K562 (cell line): ENCODE measurements around the gene ATRNL1. TPM values are rescaled to one million over a fixed set of nuclear protein-coding genes. Genes with fewer than 3 reads are reported as not detected.

ENCODE experiments used
- ATAC-seq: fragments of 200-7000 bp; cut with Tn5 transposase; 3 replicates; pipeline ENCODE4 v1.9.1; 2020; ENCODE audit warnings: moderate library complexity
- BruUV-seq: library from RNA; stranded (reverse); fragments of 400-500 nt; replicated peaks from 2 replicates; lab custom pipeline; 2021; lab: Mats Ljungman, UMichigan
- CTCF ChIA-PET: fragments of 300-600 bp; formaldehyde crosslinking; extraction: SDS; loops from one replicate; lab custom pipeline; 2021; ENCODE audit warnings: low intra/inter-chr PET ratio; lab: Yijun Ruan, JAX
- POLR2A ChIA-PET: fragments of 300-600, 350-650 bp; sonication (Branson Sonifier 250); formaldehyde crosslinking; extraction: SDS; loops from one replicate; lab custom pipeline; 2021; ENCODE audit warnings: antibody characterized with exemption, inconsistent platforms; lab: Yijun Ruan, JAX
- DNase-seq, 4 experiments: peaks; one replicate each; pipeline versions ENCODE4 v3.0.0 to v3.0.0-alpha.2; 2011 to 2018; ENCODE audit warnings: low spot score in 3 of 4, mixed read lengths in 3 of 4; ENCODE audit errors: extremely low read depth in 1 of 4
- FAIRE-seq: peaks from 2 replicates; lab custom pipeline; 2011; peaks lifted over from hg19 to GRCh38; lab: Jason Lieb, UNC
- H2AFZ ChIP-seq: 2 replicates; pipeline ENCODE4 v1.6.0; 2011; ENCODE audit warnings: low read depth, low read length, control low read depth, inconsistent platforms
- H3K27ac ChIP-seq: fragments of 200-600 bp; 3 replicates; pipeline ENCODE4 v1.8.0; 2011; ENCODE audit warnings: low read depth, mild to moderate bottlenecking, control low read depth, inconsistent platforms, low read length, moderate library complexity, mixed read lengths; ENCODE audit errors: extremely low read depth
- H3K27me3 ChIP-seq, 2 experiments: fragments of 300-600 bp in 1 of 2; 2 replicates in 1 of 2; 3 replicates in 1 of 2; pipeline versions ENCODE4 v1.6.0 to v1.8.0; 2011; ENCODE audit warnings: inconsistent platforms in 2 of 2, low read length in 2 of 2, mild to moderate bottlenecking in 1 of 2, mixed read lengths in 1 of 2, moderate library complexity in 1 of 2; ENCODE audit not compliant: control insufficient read depth in 2 of 2, insufficient read depth in 2 of 2
- H3K36me3 ChIP-seq: fragments of 300-600 bp; 3 replicates; pipeline ENCODE4 v1.8.0; 2011; ENCODE audit warnings: mild to moderate bottlenecking, low read length, inconsistent platforms; ENCODE audit not compliant: control insufficient read depth, insufficient read depth
- H3K4me1 ChIP-seq, 2 experiments: fragments of 200-600 bp in 1 of 2; replicated peaks in 1 of 2; 2 replicates in 1 of 2; 3 replicates in 1 of 2; pipeline versions ENCODE4 v1.5.1 to v1.8.0; 2011; ENCODE audit warnings: inconsistent platforms in 2 of 2, low read length in 2 of 2, mild to moderate bottlenecking in 1 of 2, mixed read lengths in 1 of 2, moderate library complexity in 1 of 2; ENCODE audit not compliant: control insufficient read depth in 2 of 2, insufficient read depth in 2 of 2
- H3K4me2 ChIP-seq: 2 replicates; pipeline ENCODE4 v1.6.1; 2011; ENCODE audit warnings: low read length, control low read depth, inconsistent platforms, mixed read lengths; ENCODE audit not compliant: insufficient read depth
- H3K4me3 ChIP-seq: fragments of 200-600 bp; sonication (generic), shearing (Covaris generic); 2 replicates; pipeline ENCODE4 v1.5.1; 2016; ENCODE audit warnings: control low read depth, inconsistent platforms
- H3K79me2 ChIP-seq: fragments of 200-600 bp; 3 replicates; pipeline ENCODE4 v1.8.0; 2011; ENCODE audit warnings: low read length, inconsistent platforms; ENCODE audit not compliant: control insufficient read depth, insufficient read depth
- H3K9ac ChIP-seq, 2 experiments: 2 replicates each; pipeline versions ENCODE4 v1.6.0 to v1.6.1; 2011; ENCODE audit warnings: low read depth in 2 of 2, low read length in 2 of 2, control low read depth in 1 of 2, inconsistent platforms in 1 of 2, mild to moderate bottlenecking in 1 of 2, mixed read lengths in 1 of 2; ENCODE audit not compliant: insufficient read depth in 1 of 2
- H3K9me1 ChIP-seq: one replicate; pipeline ENCODE4 v1.6.0; 2011; ENCODE audit warnings: inconsistent platforms, mild to moderate bottlenecking, low read length, moderate library complexity; ENCODE audit not compliant: control insufficient read depth, insufficient read depth
- H3K9me3 ChIP-seq: replicated peaks from 2 replicates; pipeline ENCODE4 v1.5.1; 2011; ENCODE audit warnings: low read depth, low read length, inconsistent platforms; ENCODE audit not compliant: control insufficient read depth, insufficient read depth
- H4K20me1 ChIP-seq: replicated peaks from 2 replicates; pipeline ENCODE4 v1.6.1; 2011; ENCODE audit warnings: low read length, inconsistent platforms, mixed read lengths; ENCODE audit not compliant: control insufficient read depth, insufficient read depth
- GATAD2B ChIP-seq: fragments of 450-650 bp; IDR thresholded peaks from 2 replicates; pipeline ENCODE4 v1.6.1; 2017; ENCODE audit warnings: mild to moderate bottlenecking, borderline replicate concordance
- KLF16 ChIP-seq: IDR thresholded peaks from 2 replicates; pipeline ENCODE4 v1.6.1; 2016; ENCODE audit warnings: antibody characterized with exemption
- MTA3 ChIP-seq: fragments of 450-650 bp; formaldehyde crosslinking; IDR thresholded peaks from 2 replicates; pipeline ENCODE4 v1.6.1; 2017; ENCODE audit warnings: mild to moderate bottlenecking, borderline replicate concordance
- MYBL2 ChIP-seq, 2 experiments: fragments of 450-650 bp in 1 of 2; sonication (generic) in 1 of 2; formaldehyde crosslinking in 1 of 2; IDR thresholded peaks; 2 replicates each; pipeline versions ENCODE4 v1.6.1 to v1.8.1; 2017 to 2022; ENCODE audit warnings: borderline replicate concordance in 1 of 2, inconsistent platforms in 1 of 2, low read depth in 1 of 2, mild to moderate bottlenecking in 1 of 2, missing genetic modification reagents in 1 of 2, moderate library complexity in 1 of 2
- PHF20 ChIP-seq: fragments of 450-650 bp; IDR thresholded peaks from 2 replicates; pipeline ENCODE4 v1.6.1; 2018; ENCODE audit not compliant: partially characterized antibody
- SAFB2 ChIP-seq: fragments of 200-400 bp; formaldehyde crosslinking; IDR thresholded peaks from 2 replicates; pipeline ENCODE4 v1.6.1; 2018; ENCODE audit warnings: borderline replicate concordance, low read length, low read depth, moderate library complexity; ENCODE audit not compliant: severe bottlenecking
- STAT5A ChIP-seq: IDR thresholded peaks from 2 replicates; pipeline ENCODE4 v1.6.1; 2012; ENCODE audit warnings: low read length, inconsistent platforms, borderline replicate concordance
- ZFP30 ChIP-seq: fragments of 250-450 bp; sonication (Bioruptor Pico); IDR thresholded peaks from 2 replicates; pipeline ENCODE4 v1.8.0; 2022; ENCODE audit warnings: moderate library complexity, mild to moderate bottlenecking, inconsistent platforms, borderline replicate concordance
- ZSCAN32 ChIP-seq: fragments of 450-650 bp; formaldehyde crosslinking; IDR thresholded peaks from 2 replicates; pipeline ENCODE4 v1.4.0; 2020; ENCODE audit warnings: mild to moderate bottlenecking, moderate library complexity
- WGBS: fragments of 100-300 bp; shearing (Covaris generic); methylation state at CpG from one replicate; pipeline ENCODE4 v1.1.6; 2016; ENCODE audit warnings: low coverage, mixed read lengths; ENCODE audit not compliant: insufficient coverage; ENCODE audit errors: missing lambda C conversion rate; 5-methylcytosine and 5-hydroxymethylcytosine counted together
- in situ Hi-C: fragments of 300-500 bp; cut with MboI; formaldehyde crosslinking; loops from 4 replicates; pipeline ENCODE4 v1.15.0; 2018; ENCODE audit warnings: inconsistent platforms, mixed read lengths
- intact Hi-C: fragments of 100-400 bp; cut with micrococcal nuclease; formaldehyde crosslinking; loops from 2 replicates; pipeline ENCODE4 v1.14.2; 2022
- polyA plus RNA-seq, 8 experiments: library from polyadenylated mRNA; depleted of rRNA in 4 of 8; stranded (reverse) in 5 of 8; unstranded in 3 of 8; fragments of >200 nt; fragmentation: Nextera tagmentation in 2 of 8; fragmentation: Illumina TruSeq in 1 of 8; extraction: Ambion mirVana in 2 of 8; extraction: Trizol in 1 of 8; gene quantifications; 2 replicates each; pipeline versions ENCODE4 v1.2.1 to v1.2.3, GENCODE V29; 2011 to 2014; ENCODE audit warnings: inconsistent platforms in 1 of 8, missing spikeins in 1 of 8
- total RNA-seq, 7 experiments: library from RNA; depleted of rRNA in 6 of 7; stranded (reverse); fragments of >200 nt in 6 of 7; fragmentation: Illumina TruSeq in 2 of 7; extraction: Trizol in 2 of 7; gene quantifications; 2 replicates each; pipeline versions ENCODE4 v1.2.1 to v1.2.3, GENCODE V29; 2011 to 2021; ENCODE audit warnings: low replicate concordance in 1 of 7
- TF ChIP-seq, protein P1 (sequence below): fragments of 250-450 bp; sonication (Bioruptor Pico); IDR thresholded peaks from 2 replicates; pipeline ENCODE4 v1.4.0; 2020; ENCODE audit warnings: mild to moderate bottlenecking, moderate library complexity
- TF ChIP-seq, protein P2 (sequence below), 2 experiments: IDR thresholded peaks; 2 replicates each; pipeline ENCODE4 v1.6.1; 2011; ENCODE audit warnings: borderline replicate concordance in 1 of 2, control low read depth in 1 of 2, low read depth in 1 of 2, low read length in 1 of 2, mild to moderate bottlenecking in 1 of 2, mixed read lengths in 1 of 2, moderate library complexity in 1 of 2; ENCODE audit not compliant: insufficient read depth in 1 of 2, insufficient read length in 1 of 2, poor library complexity in 1 of 2, severe bottlenecking in 1 of 2; ENCODE audit errors: extremely low read depth in 1 of 2
- TF ChIP-seq, protein P3 (sequence below): sonication (generic); formaldehyde crosslinking; IDR thresholded peaks from 2 replicates; pipeline ENCODE4 v1.8.1; 2023; ENCODE audit warnings: missing genetic modification reagents, mild to moderate bottlenecking, borderline replicate concordance

Gene ATRNL1
- total and polyA plus RNA-seq, 9 of the 15 experiments (the other 6 are each of a cell fraction or from before 2014, with no cell fraction given): 0.18 TPM; not detected in 8

DNA sequence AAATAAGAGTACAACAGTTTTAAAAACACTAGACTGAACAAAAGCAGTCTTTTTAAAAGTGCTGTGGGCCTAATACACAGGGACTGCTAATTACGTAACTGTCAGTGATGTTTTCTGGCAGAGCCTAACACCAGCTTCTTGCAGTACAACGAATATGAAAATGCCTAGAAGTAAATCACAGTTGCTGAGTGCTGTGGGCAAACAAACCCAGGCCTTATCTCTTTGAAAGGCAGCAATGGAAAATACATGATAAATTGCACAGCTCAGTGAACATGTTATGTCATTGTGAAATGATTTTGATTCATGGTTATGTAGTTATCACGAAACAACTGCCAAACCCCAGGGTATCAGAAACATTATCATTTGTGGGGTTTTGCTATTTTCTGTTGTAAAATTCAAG, 751.4 kb downstream of the ATRNL1 start:
- no peak overlapping the region for H3K9ac ChIP-seq
- BruUV-seq: no TSS peak
- ATAC-seq: no peak
- ChIA-PET POLR2A (no interaction called here), CTCF (no interaction called here)
- H3K27me3 ChIP-seq: no peaks in the 10 kb centered on the region
- DNase-seq: no peak
- no peaks in the 10 kb centered on the region for H3K36me3 ChIP-seq
- H2AFZ ChIP-seq: no peak overlapping the region
- H3K4me2 ChIP-seq: no peak overlapping the region
- no peaks in the 10 kb centered on the region for H3K9me1 ChIP-seq
- H3K79me2 ChIP-seq: no peaks in the 10 kb centered on the region
- intact Hi-C loops (no loop called here), in situ Hi-C loops (no loop called here)
- no peaks in the 10 kb centered on the region for H3K9me3 ChIP-seq
- H4K20me1 ChIP-seq: no peaks in the 10 kb centered on the region
- FAIRE-seq: no peak
- 6% methylated on average over 3 of the region's 3 CpGs for WGBS
- H3K4me3 ChIP-seq: no peak overlapping the region
- H3K4me1 ChIP-seq: no peaks in the 10 kb centered on the region
- H3K27ac ChIP-seq: no peak overlapping the region
- TF ChIP-seq ZSCAN32: no peak
- TF ChIP-seq PHF20: no peak
- TF ChIP-seq, protein P1, sequence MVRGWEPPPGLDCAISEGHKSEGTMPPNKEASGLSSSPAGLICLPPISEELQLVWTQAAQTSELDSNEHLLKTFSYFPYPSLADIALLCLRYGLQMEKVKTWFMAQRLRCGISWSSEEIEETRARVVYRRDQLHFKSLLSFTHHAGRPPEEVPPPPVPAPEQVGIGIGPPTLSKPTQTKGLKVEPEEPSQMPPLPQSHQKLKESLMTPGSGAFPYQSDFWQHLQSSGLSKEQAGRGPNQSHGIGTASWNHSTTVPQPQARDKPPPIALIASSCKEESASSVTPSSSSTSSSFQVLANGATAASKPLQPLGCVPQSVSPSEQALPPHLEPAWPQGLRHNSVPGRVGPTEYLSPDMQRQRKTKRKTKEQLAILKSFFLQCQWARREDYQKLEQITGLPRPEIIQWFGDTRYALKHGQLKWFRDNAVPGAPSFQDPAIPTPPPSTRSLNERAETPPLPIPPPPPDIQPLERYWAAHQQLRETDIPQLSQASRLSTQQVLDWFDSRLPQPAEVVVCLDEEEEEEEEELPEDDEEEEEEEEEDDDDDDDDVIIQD (CRISPR knock-in tag): no peak
- TF ChIP-seq, protein P2, sequence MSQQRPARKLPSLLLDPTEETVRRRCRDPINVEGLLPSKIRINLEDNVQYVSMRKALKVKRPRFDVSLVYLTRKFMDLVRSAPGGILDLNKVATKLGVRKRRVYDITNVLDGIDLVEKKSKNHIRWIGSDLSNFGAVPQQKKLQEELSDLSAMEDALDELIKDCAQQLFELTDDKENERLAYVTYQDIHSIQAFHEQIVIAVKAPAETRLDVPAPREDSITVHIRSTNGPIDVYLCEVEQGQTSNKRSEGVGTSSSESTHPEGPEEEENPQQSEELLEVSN (IDR thresholded peaks at IDR 0.05; ENCODE audit: borderline replicate concordance in 1 of 2, extremely low read depth in 1 of 2, insufficient read depth in 1 of 2, insufficient read length in 1 of 2, low read depth in 1 of 2, low read length in 1 of 2, poor library complexity in 1 of 2, severe bottlenecking in 1 of 2): no peak
- TF ChIP-seq GATAD2B: no peak
- TF ChIP-seq, protein P3, sequence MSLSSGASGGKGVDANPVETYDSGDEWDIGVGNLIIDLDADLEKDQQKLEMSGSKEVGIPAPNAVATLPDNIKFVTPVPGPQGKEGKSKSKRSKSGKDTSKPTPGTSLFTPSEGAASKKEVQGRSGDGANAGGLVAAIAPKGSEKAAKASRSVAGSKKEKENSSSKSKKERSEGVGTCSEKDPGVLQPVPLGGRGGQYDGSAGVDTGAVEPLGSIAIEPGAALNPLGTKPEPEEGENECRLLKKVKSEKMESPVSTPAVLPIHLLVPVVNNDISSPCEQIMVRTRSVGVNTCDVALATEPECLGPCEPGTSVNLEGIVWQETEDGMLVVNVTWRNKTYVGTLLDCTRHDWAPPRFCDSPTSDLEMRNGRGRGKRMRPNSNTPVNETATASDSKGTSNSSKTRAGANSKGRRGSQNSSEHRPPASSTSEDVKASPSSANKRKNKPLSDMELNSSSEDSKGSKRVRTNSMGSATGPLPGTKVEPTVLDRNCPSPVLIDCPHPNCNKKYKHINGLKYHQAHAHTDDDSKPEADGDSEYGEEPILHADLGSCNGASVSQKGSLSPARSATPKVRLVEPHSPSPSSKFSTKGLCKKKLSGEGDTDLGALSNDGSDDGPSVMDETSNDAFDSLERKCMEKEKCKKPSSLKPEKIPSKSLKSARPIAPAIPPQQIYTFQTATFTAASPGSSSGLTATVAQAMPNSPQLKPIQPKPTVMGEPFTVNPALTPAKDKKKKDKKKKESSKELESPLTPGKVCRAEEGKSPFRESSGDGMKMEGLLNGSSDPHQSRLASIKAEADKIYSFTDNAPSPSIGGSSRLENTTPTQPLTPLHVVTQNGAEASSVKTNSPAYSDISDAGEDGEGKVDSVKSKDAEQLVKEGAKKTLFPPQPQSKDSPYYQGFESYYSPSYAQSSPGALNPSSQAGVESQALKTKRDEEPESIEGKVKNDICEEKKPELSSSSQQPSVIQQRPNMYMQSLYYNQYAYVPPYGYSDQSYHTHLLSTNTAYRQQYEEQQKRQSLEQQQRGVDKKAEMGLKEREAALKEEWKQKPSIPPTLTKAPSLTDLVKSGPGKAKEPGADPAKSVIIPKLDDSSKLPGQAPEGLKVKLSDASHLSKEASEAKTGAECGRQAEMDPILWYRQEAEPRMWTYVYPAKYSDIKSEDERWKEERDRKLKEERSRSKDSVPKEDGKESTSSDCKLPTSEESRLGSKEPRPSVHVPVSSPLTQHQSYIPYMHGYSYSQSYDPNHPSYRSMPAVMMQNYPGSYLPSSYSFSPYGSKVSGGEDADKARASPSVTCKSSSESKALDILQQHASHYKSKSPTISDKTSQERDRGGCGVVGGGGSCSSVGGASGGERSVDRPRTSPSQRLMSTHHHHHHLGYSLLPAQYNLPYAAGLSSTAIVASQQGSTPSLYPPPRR (CRISPR knock-in tag): no peak
- TF ChIP-seq STAT5A: no peak
- no peak for TF ChIP-seq MTA3
- no peak for TF ChIP-seq KLF16
- TF ChIP-seq MYBL2 (IDR thresholded peaks at IDR 0.05; ENCODE audit: low read depth): no peak
- no peak for TF ChIP-seq MYBL2 (CRISPR knock-in tag; IDR thresholded peaks at IDR 0.05; ENCODE audit: borderline replicate concordance)
- no peak for TF ChIP-seq SAFB2
- no peak for TF ChIP-seq ZFP30
